Type B pancreatic cell (in vitro differentiated cells): ENCODE data around the gene ATP6V0A4. TPM values are rescaled to one million over a fixed set of nuclear protein-coding genes. Genes with fewer than 3 reads are reported as not detected.

Experiments
- DNase-seq: peaks from one replicate; pipeline ENCODE4 v3.0.0; 2021; ENCODE audit warnings: mixed read lengths; ENCODE audit not compliant: unreplicated experiment; ENCODE audit errors: extremely low spot score
- H3K27ac Mint-ChIP-seq: 2 replicates; pipeline ENCODE4 v1.8.0; 2021; ENCODE audit warnings: mild to moderate bottlenecking, mixed read lengths
- H3K27me3 Mint-ChIP-seq: 2 replicates; pipeline ENCODE4 v1.8.0; 2021; ENCODE audit warnings: mixed read lengths
- H3K36me3 Mint-ChIP-seq: 2 replicates; pipeline ENCODE4 v1.8.0; 2021; ENCODE audit warnings: mixed read lengths
- H3K4me1 Mint-ChIP-seq: one replicate; pipeline ENCODE4 v1.8.0; 2021; ENCODE audit warnings: mixed read lengths; ENCODE audit not compliant: unreplicated experiment
- H3K4me3 Mint-ChIP-seq: 2 replicates; pipeline ENCODE4 v1.8.0; 2021; ENCODE audit warnings: mild to moderate bottlenecking, mixed read lengths
- H3K9me3 Mint-ChIP-seq: 2 replicates; pipeline ENCODE4 v1.8.0; 2021; ENCODE audit warnings: mixed read lengths
- CTCF ChIP-seq: fragments of 200-600 bp; sonication (generic); conservative IDR thresholded peaks from 2 replicates; pipeline ENCODE4 v1.5.0; 2021; ENCODE audit warnings: antibody characterized with exemption, mild to moderate bottlenecking
- total RNA-seq: library from RNA; stranded (reverse); gene quantifications from 2 replicates; pipeline ENCODE4 v1.2.1, GENCODE V29; 2021; ENCODE audit warnings: low replicate concordance

Gene ATP6V0A4
- total RNA-seq, 1 donor from 2014 or later: 0.89 TPM

DNA sequence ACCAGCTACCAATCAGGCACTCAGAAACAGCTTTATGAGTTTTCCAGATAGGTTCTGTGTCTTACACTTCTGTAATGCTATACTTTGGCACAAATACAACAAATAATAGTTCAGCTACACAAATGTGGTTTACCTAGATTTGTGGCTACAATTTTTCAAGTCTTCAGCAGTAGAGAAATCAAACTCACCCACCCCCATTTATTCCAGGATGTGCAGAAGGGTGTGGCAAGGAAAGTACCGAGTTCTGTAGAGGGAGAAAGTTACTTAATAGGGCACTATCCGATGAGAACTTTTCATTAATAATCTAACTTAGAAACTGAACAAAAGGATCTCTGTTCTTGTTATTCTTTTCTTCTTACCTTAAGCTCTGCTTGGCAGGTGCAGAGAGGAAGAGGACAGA is 30.3 kb upstream of the ATP6V0A4 start:
- H3K36me3 Mint-ChIP-seq: no peaks in the 10 kb centered on the region

DNA sequence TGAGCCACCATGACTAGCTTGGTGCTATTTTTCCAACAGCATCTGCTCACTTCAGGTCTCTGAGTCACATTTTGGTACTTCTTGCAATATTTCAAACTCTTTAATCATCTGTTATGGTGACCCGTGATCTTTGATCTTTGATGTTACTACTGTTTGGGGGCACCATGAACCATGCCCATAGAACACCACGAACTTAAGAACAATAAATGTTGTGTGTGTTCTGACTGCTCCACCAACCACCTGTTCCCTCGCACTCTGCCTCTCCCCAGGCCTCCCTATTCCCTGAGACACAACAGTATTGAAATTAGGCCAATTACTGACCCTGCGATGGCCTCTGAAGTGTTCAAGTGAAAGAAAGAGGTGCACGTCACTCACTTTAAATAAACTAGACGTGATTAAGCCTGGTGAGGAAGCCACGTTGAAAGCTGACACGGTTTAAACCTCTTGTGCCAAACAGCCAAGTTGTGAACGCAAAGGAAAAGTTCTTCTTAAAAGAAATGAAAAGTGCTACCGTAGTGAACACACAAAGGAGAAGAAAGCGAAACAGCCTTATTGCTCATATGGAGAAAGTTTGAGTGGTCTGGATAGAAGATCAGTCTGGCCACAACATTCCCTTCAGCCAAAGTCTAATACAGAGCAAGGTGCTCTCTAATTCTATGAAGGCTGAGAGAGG is 27.2 kb upstream of the ATP6V0A4 start:
- no peak for TF ChIP-seq CTCF
- Mint-ChIP-seq H3K4me3 (no peak overlapping the region), H3K4me1 (no peaks in the 10 kb centered on the region), H3K27ac (no peak overlapping the region), H3K9me3 (no peaks in the 10 kb centered on the region), H3K27me3 (no peaks in the 10 kb centered on the region), H3K36me3 (no peaks in the 10 kb centered on the region)
- no peak for DNase-seq

More for the DNA sequence above, 30.3 kb upstream of the ATP6V0A4 start:
- Mint-ChIP-seq H3K27ac (no peak overlapping the region), H3K9me3 (no peaks in the 10 kb centered on the region), H3K4me3 (no peak overlapping the region), H3K27me3 (no peaks in the 10 kb centered on the region), H3K4me1 (no peaks in the 10 kb centered on the region)
- no peak for DNase-seq
- no peak for TF ChIP-seq CTCF

GRCh38 chr7:138822867-138823535 is 25.0 kb upstream of the ATP6V0A4 start:
- Mint-ChIP-seq H3K9me3 (no peaks in the 10 kb centered on the region), H3K27me3 (no peaks in the 10 kb centered on the region), H3K4me1 (no peaks in the 10 kb centered on the region), H3K4me3 (no peak overlapping the region), H3K36me3 (no peaks in the 10 kb centered on the region), H3K27ac (no peak overlapping the region)
- TF ChIP-seq CTCF: no peak
- no peak for DNase-seq

- no peak for TF ChIP-seq CTCF
- Mint-ChIP-seq H3K4me1 (no peaks in the 10 kb centered on the region), H3K36me3 (no peaks in the 10 kb centered on the region), H3K4me3 (no peak overlapping the region), H3K27ac (no peak overlapping the region), H3K27me3 (no peaks in the 10 kb centered on the region), H3K9me3 (no peaks in the 10 kb centered on the region)
- no peak for DNase-seq
Observed at GRCh38 chr7:138821912-138822311, 23.9 kb upstream of the ATP6V0A4 start.

- H3K27me3 Mint-ChIP-seq: no peaks in the 10 kb centered on the region
- no peaks in the 10 kb centered on the region for H3K4me1 Mint-ChIP-seq
- no peak for DNase-seq
- H3K36me3 Mint-ChIP-seq: no peaks in the 10 kb centered on the region
- no peak overlapping the region for H3K4me3 Mint-ChIP-seq
- no peaks in the 10 kb centered on the region for H3K9me3 Mint-ChIP-seq
- no peak for TF ChIP-seq CTCF
- no peak overlapping the region for H3K27ac Mint-ChIP-seq
Observed at GRCh38 chr7:138819625-138820024, 21.6 kb upstream of the ATP6V0A4 start.
